H1 (cell line): ENCODE results near the gene TACC2. TPM values are rescaled to one million over a fixed set of nuclear protein-coding genes. Genes with fewer than 3 reads are reported as not detected.

Source experiments
- CTCF ChIA-PET: fragments of 300-600 bp; sonication (Branson Sonifier 250); formaldehyde crosslinking; loops from one replicate; lab custom pipeline; 2021; ENCODE audit not compliant: partially characterized antibody; lab: Charles Lee
- POLR2A ChIA-PET: fragments of 300-600 bp; sonication (Branson Sonifier 250); formaldehyde crosslinking; loops from one replicate; lab custom pipeline; 2021; ENCODE audit warnings: inconsistent platforms; ENCODE audit not compliant: partially characterized antibody; lab: Charles Lee
- DNase-seq, 2 experiments: peaks; one replicate each; pipeline versions ENCODE4 v3.0.0 to v3.0.0-alpha.2; 2010 to 2022; ENCODE audit warnings: low spot score in 2 of 2, low read depth in 1 of 2, mixed read lengths in 1 of 2
- FAIRE-seq: peaks from 2 replicates; lab custom pipeline; 2011; peaks lifted over from hg19 to GRCh38; lab: Jason Lieb, UNC
- H2AFZ ChIP-seq: 2 replicates; pipeline ENCODE4 v1.8.1; 2012; ENCODE audit warnings: low read length, inconsistent platforms
- H2AK5ac ChIP-seq: 2 replicates; pipeline ENCODE4 v1.6.1; 2013; ENCODE audit warnings: low read depth, low read length
- H2BK120ac ChIP-seq: replicated peaks from 2 replicates; pipeline ENCODE3; 2013; ENCODE audit warnings: low read depth, low read length, inconsistent platforms
- H2BK12ac ChIP-seq: 2 replicates; pipeline ENCODE4 v1.6.1; 2013; ENCODE audit warnings: low read depth, low read length
- H2BK15ac ChIP-seq: 2 replicates; pipeline ENCODE4 v1.6.1; 2013; ENCODE audit warnings: low read length
- H2BK20ac ChIP-seq: 2 replicates; pipeline ENCODE4 v1.6.1; 2013; ENCODE audit warnings: low read length
- H2BK5ac ChIP-seq: 2 replicates; pipeline ENCODE4 v1.6.1; 2013; ENCODE audit warnings: low read depth, low read length
- H3K14ac ChIP-seq: 2 replicates; pipeline ENCODE4 v1.6.1; 2013; ENCODE audit warnings: inconsistent platforms; ENCODE audit not compliant: insufficient read length
- H3K18ac ChIP-seq: 2 replicates; pipeline ENCODE4 v1.6.1; 2013; ENCODE audit warnings: low read length; ENCODE audit errors: extremely low read depth
- H3K23ac ChIP-seq: 2 replicates; pipeline ENCODE4 v1.6.1; 2013; ENCODE audit warnings: inconsistent platforms; ENCODE audit not compliant: insufficient read length
- H3K23me2 ChIP-seq: 2 replicates; pipeline ENCODE4 v1.6.1; 2013; ENCODE audit warnings: low read depth, low read length
- H3K27ac ChIP-seq: 2 replicates; pipeline ENCODE4 v1.6.1; 2011; ENCODE audit warnings: low read depth, low read length, inconsistent platforms
- H3K27me3 ChIP-seq, 4 experiments: replicated peaks in 1 of 4; 1 replicate in 1 of 4; 2 replicates in 3 of 4; pipeline versions ENCODE4 v1.6.1 to v1.8.1; 2011 to 2013; ENCODE audit warnings: low read length in 3 of 4, mild to moderate bottlenecking in 3 of 4, inconsistent platforms in 2 of 4, mixed read lengths in 2 of 4, moderate library complexity in 1 of 4; ENCODE audit not compliant: control insufficient read depth in 3 of 4, insufficient read depth in 3 of 4; ENCODE audit errors: extremely low read depth in 1 of 4
- H3K36me3 ChIP-seq, 4 experiments: 2 replicates each; pipeline versions ENCODE4 v1.6.1 to v1.8.1; 2011 to 2013; ENCODE audit warnings: mild to moderate bottlenecking in 4 of 4, low read length in 3 of 4, moderate library complexity in 2 of 4, control low read depth in 1 of 4, inconsistent platforms in 1 of 4; ENCODE audit not compliant: insufficient read depth in 4 of 4, control insufficient read depth in 2 of 4
- H3K4ac ChIP-seq: replicated peaks from 2 replicates; pipeline ENCODE3; 2013; ENCODE audit warnings: low read length, low read depth, mixed read lengths, inconsistent platforms; ENCODE audit not compliant: insufficient read length
- H3K4me1 ChIP-seq, 4 experiments: replicated peaks in 1 of 4; 1 replicate in 1 of 4; 2 replicates in 3 of 4; pipeline versions ENCODE4 v1.6.1 to v1.8.1; 2011 to 2013; ENCODE audit warnings: low read length in 3 of 4, inconsistent platforms in 2 of 4, mixed read lengths in 1 of 4; ENCODE audit not compliant: insufficient read depth in 4 of 4, control insufficient read depth in 3 of 4
- H3K4me2 ChIP-seq, 2 experiments: 2 replicates each; pipeline versions ENCODE4 v1.6.1 to v1.8.1; 2011 to 2013; ENCODE audit warnings: low read depth in 2 of 2, low read length in 2 of 2, control low read depth in 1 of 2, inconsistent platforms in 1 of 2, mild to moderate bottlenecking in 1 of 2; ENCODE audit not compliant: insufficient read depth in 1 of 2
- H3K4me3 ChIP-seq, 4 experiments: fragments of 200-600, 300-600 bp in 1 of 4; sonication (generic), shearing (Covaris generic), sonication (Bioruptor Twin) in 1 of 4; 2 replicates each; pipeline versions ENCODE4 v1.5.1 to v1.8.1; 2011 to 2016; ENCODE audit warnings: low read length in 4 of 4, low read depth in 3 of 4, control low read depth in 2 of 4, inconsistent platforms in 2 of 4, mild to moderate bottlenecking in 2 of 4, mixed read lengths in 1 of 4, moderate library complexity in 1 of 4; ENCODE audit not compliant: insufficient read depth in 2 of 4; ENCODE audit errors: extremely low read depth in 1 of 4
- H3K56ac ChIP-seq: replicated peaks from 2 replicates; pipeline ENCODE3; 2013; ENCODE audit warnings: low read depth, mild to moderate bottlenecking, mixed read lengths, low read length, inconsistent platforms; ENCODE audit not compliant: insufficient read length
- H3K79me1 ChIP-seq: 2 replicates; pipeline ENCODE4 v1.6.1; 2013; ENCODE audit warnings: low read depth, low read length, control low read depth
- H3K79me2 ChIP-seq, 2 experiments: 2 replicates each; pipeline versions ENCODE4 v1.6.1 to v1.8.1; 2012 to 2013; ENCODE audit warnings: low read length in 2 of 2, mild to moderate bottlenecking in 2 of 2, inconsistent platforms in 1 of 2; ENCODE audit not compliant: insufficient read depth in 2 of 2, control insufficient read depth in 1 of 2
- H3K9ac ChIP-seq, 4 experiments: replicated peaks in 1 of 4; 1 replicate in 1 of 4; 2 replicates in 3 of 4; pipeline versions ENCODE4 v1.6.1 to v1.8.1; 2011 to 2013; ENCODE audit warnings: low read depth in 3 of 4, low read length in 3 of 4, control low read depth in 2 of 4, mild to moderate bottlenecking in 2 of 4, moderate library complexity in 2 of 4, inconsistent platforms in 1 of 4; ENCODE audit errors: extremely low read depth in 1 of 4
- H3K9me3 ChIP-seq, 2 experiments: 2 replicates each; pipeline versions ENCODE4 v1.6.1 to v1.8.1; 2012 to 2013; ENCODE audit warnings: mild to moderate bottlenecking in 2 of 2, moderate library complexity in 2 of 2, control low read depth in 1 of 2, inconsistent platforms in 1 of 2, low read depth in 1 of 2, low read length in 1 of 2, mixed read lengths in 1 of 2; ENCODE audit not compliant: insufficient read depth in 2 of 2
- H4K20me1 ChIP-seq, 2 experiments: replicated peaks in 1 of 2; 2 replicates each; pipeline versions ENCODE3 to v1.8.1; 2011 to 2013; ENCODE audit warnings: inconsistent platforms in 2 of 2, low read length in 2 of 2, mild to moderate bottlenecking in 1 of 2; ENCODE audit not compliant: insufficient read depth in 2 of 2, control insufficient read depth in 1 of 2
- H4K5ac ChIP-seq: 2 replicates; pipeline ENCODE4 v1.6.1; 2013; ENCODE audit warnings: low read length, low read depth, mixed read lengths, inconsistent platforms; ENCODE audit not compliant: insufficient read length
- H4K8ac ChIP-seq: 2 replicates; pipeline ENCODE4 v1.8.0; 2013; ENCODE audit warnings: mild to moderate bottlenecking, moderate library complexity, low read length, inconsistent platforms; ENCODE audit not compliant: insufficient read depth; ENCODE audit errors: extremely low read depth
- H4K91ac ChIP-seq: replicated peaks from 2 replicates; pipeline ENCODE3; 2013; ENCODE audit warnings: low read length, mixed read lengths, inconsistent platforms; ENCODE audit not compliant: insufficient read length
- CEBPB ChIP-seq: IDR thresholded peaks from 2 replicates; pipeline ENCODE4 v1.6.1; 2012; ENCODE audit warnings: low read depth, low read length
- CREB1 ChIP-seq: IDR thresholded peaks from 2 replicates; pipeline ENCODE4 v1.6.1; 2012; ENCODE audit warnings: inconsistent platforms
- KDM1A ChIP-seq: fragments of 200-600, 300-600 bp; sonication (generic); IDR thresholded peaks from 2 replicates; pipeline ENCODE4 v1.7.1; 2016; ENCODE audit warnings: mild to moderate bottlenecking, low read length, borderline replicate concordance
- KDM4A ChIP-seq: IDR thresholded peaks from one replicate; pipeline ENCODE4 v1.7.1; 2012; ENCODE audit warnings: low read depth, mild to moderate bottlenecking, moderate library complexity, low read length, inconsistent platforms; ENCODE audit not compliant: severe bottlenecking
- POLR2AphosphoS5 ChIP-seq: IDR thresholded peaks from 2 replicates; pipeline ENCODE4 v1.6.1; 2011; ENCODE audit warnings: low read depth, low read length
- SIRT6 ChIP-seq: IDR thresholded peaks from one replicate; pipeline ENCODE4 v1.7.1; 2012; ENCODE audit warnings: low read length, inconsistent platforms
- SRF ChIP-seq: IDR thresholded peaks from 2 replicates; pipeline ENCODE4 v1.6.1; 2011; ENCODE audit warnings: mild to moderate bottlenecking, low read depth, low read length, moderate library complexity
- SUZ12 ChIP-seq: fragments of 200-600 bp; sonication (generic); IDR thresholded peaks from 2 replicates; pipeline ENCODE4 v1.6.1; 2012; ENCODE audit warnings: mild to moderate bottlenecking, inconsistent platforms, low read length, moderate library complexity, mixed read lengths
- WGBS, 2 experiments: shearing (Covaris generic) in 1 of 2; methylation state at CpG; one replicate each; pipeline versions ENCODE4 v1.1.6 to v1.1.7; 2013 to 2015; ENCODE audit warnings: low lambda C conversion rate in 2 of 2, mixed read lengths in 2 of 2, inconsistent platforms in 1 of 2, low coverage in 1 of 2, missing lambda C conversion rate in 1 of 2; ENCODE audit not compliant: insufficient replicate concordance in 2 of 2, insufficient coverage in 1 of 2, insufficient read length in 1 of 2; ENCODE audit errors: extremely low coverage in 1 of 2, missing lambda C conversion rate in 1 of 2; 5-methylcytosine and 5-hydroxymethylcytosine counted together
- polyA plus RNA-seq, 7 experiments: library from polyadenylated mRNA; depleted of rRNA in 3 of 7; stranded (reverse) in 5 of 7; unstranded in 2 of 7; fragments of >200 nt in 5 of 7; fragments of 200-250 nt in 2 of 7; gene quantifications; 1 replicate in 5 of 7; 2 replicates in 1 of 7; 4 replicates in 1 of 7; pipeline versions ENCODE4 v1.2.1 to v1.2.3, GENCODE V29; 2011 to 2013; ENCODE audit warnings: missing spikeins in 2 of 7, mixed read lengths in 2 of 7
- total RNA-seq: library from RNA; stranded (reverse); fragmentation: NEBNext Ultra II Directional; extraction: Animal tissue kit (Norgen Biotek cat#: 25700); gene quantifications from 2 replicates; pipeline ENCODE4 v1.2.1, GENCODE V29; 2021
- TF ChIP-seq, protein P1 (sequence below): IDR thresholded peaks from 2 replicates; pipeline ENCODE4 v1.6.1; 2011; ENCODE audit warnings: low read length, improper control_type of control experiment
- TF ChIP-seq, protein P2 (sequence below): IDR thresholded peaks from 2 replicates; pipeline ENCODE4 v1.6.1; 2012; ENCODE audit warnings: inconsistent platforms

Gene TACC2
- total and polyA plus RNA-seq, 2 of the 8 experiments (the other 6 are each of a cell fraction or from before 2014, with no cell fraction given) = 21.2 to 46.6 TPM

DNA sequence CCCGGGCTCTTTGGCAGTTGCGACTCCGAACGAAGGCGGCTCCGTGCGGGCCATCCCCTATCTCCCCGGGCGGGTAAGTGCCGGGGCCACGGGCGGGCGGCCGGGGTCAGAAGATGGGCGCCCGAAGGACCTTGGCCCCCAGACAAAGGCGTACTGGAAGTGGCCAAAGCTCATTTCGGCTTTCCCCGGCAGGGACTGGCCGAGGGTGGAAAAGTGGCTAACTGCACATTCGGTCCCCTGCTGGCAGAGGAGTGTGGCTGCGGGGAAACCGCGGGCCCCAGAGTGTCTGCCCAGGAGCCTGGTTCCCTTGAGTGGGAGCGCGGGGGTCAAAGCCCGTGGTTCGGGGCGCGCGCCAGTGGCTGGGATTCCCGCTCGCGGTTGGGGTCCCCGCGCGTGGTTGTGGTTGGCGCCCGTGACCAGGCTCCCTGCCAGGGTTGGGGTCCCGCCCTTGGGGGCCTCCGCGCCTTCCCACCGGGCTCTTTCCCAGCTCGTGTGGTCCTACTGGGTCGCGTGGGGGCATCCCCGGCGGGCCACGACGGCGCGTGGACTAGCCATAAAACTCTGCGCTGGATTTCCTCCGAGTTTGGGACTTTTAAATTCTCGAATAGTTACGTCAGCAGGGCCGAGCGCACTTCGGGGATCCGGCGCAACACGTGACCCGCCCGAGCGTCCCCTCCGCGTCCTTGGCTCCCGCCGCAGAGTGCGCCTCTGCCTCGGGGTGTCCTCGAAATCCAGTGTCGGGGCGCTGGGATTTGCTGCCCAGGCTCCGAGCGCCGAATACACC is 124.4 kb downstream of the TACC2 start:
- Histone ChIP-seq H3K79me1 (0 out of 2 replicates have a peak, but pooled peaks cover 4% of the 10 kb centered on the region), H3K4me3 (peak overlapping the region; percentile 66 to 96 (median 74)), H3K27ac (peak overlapping the region; percentile 71; the same call in 1 of the 2 replicates), H3K9ac (peak overlapping the region; percentile 67 to 90 (median 84)), H2BK15ac (peak overlapping the region; percentile 46; the same call in 1 of the 2 replicates), H3K27me3 (no peaks in the 10 kb centered on the region; a peak in 3 of 7 replicates), H3K79me2 (peaks cover 0 to 37% of the 10 kb centered on the region in 2 experiments; a peak in 2 of 4 replicates), H3K36me3 (no peaks in the 10 kb centered on the region), H2AK5ac (no peak overlapping the region), H3K4me1 (peaks cover 0 to 6% (median 2%) of the 10 kb centered on the region in 4 experiments; a peak in 5 of 7 replicates), H3K18ac (peak overlapping the region; percentile 78), H3K9me3 (no peaks in the 10 kb centered on the region), H3K23me2 (peaks cover 8% of the 10 kb centered on the region; the same call in 1 of the 2 replicates), H4K5ac (no peak overlapping the region), H4K91ac (no peak overlapping the region), H2BK120ac (no peak overlapping the region), H3K23ac (no peak overlapping the region), H4K20me1 (peaks cover 2% of the 10 kb centered on the region in 2 experiments), H2AFZ (peak overlapping the region; percentile 14; the same call in 1 of the 2 replicates), H3K4ac (no peak overlapping the region), H2BK5ac (peak overlapping the region; percentile 52; the same call in 1 of the 2 replicates), H3K14ac (no peak overlapping the region), H4K8ac (peak overlapping the region; percentile 97), H2BK20ac (no peak overlapping the region), H3K4me2 (peak overlapping the region; percentile 79 to 89), H3K56ac (peak overlapping the region; percentile 47), H2BK12ac (peak overlapping the region; percentile 87; the same call in 1 of the 2 replicates)
- WGBS, 2 experiments = 2% methylated on average over 49 of the region's 77 CpGs; no CpG with 5 or more reads in 1 of the 2 experiments
- FAIRE-seq (no peak), DNase-seq (peak in 1 of 2 experiments; percentile 79)
- CTCF ChIA-PET = interaction anchor here (0.6 to 2.0 kb wide), 12 partner anchors 10 to 107 kb away, joined by 3 to 11 read pairs (median 4); no protein-coding TSS in a partner anchor
- POLR2A ChIA-PET = interaction anchor here (0.6 to 4.1 kb wide), 25 partner anchors 10 to 192 kb away, joined by 3 to 25 read pairs (median 5); partner anchors contain the start of gene NSMCE4A
- no peak for TF ChIP-seq SIRT6
- TF ChIP-seq, protein P1, sequence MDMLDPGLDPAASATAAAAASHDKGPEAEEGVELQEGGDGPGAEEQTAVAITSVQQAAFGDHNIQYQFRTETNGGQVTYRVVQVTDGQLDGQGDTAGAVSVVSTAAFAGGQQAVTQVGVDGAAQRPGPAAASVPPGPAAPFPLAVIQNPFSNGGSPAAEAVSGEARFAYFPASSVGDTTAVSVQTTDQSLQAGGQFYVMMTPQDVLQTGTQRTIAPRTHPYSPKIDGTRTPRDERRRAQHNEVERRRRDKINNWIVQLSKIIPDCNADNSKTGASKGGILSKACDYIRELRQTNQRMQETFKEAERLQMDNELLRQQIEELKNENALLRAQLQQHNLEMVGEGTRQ = peak; percentile 88
- no peak for TF ChIP-seq KDM1A
- TF ChIP-seq CREB1 = peak; percentile 66
- TF ChIP-seq SUZ12 = no peak
- peak; percentile 79 for TF ChIP-seq KDM4A
- TF ChIP-seq, protein P2, sequence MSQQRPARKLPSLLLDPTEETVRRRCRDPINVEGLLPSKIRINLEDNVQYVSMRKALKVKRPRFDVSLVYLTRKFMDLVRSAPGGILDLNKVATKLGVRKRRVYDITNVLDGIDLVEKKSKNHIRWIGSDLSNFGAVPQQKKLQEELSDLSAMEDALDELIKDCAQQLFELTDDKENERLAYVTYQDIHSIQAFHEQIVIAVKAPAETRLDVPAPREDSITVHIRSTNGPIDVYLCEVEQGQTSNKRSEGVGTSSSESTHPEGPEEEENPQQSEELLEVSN = peak; percentile 77
- TF ChIP-seq CEBPB = no peak
- no peak for TF ChIP-seq SRF
- no peak; the same call in 1 of the 2 replicates for TF ChIP-seq POLR2AphosphoS5
